ENCODE data around the gene SLC6A20. TPM values are rescaled to one million over a fixed set of nuclear protein-coding genes. Genes with fewer than 3 reads are reported as not detected.

The SLC6A20 gene
- total RNA-seq (2014; rRNA removed; shearing (Covaris generic)) = not detected in 2 replicates
- not detected in 2 replicates for total RNA-seq (2022)
- Bru-seq, nascent RNA = not detected
- not detected for BruChase-seq, experiment 1, labeled RNA remaining after a 6-hour chase
- percentile 3 among the genes with signal in this experiment for BruChase-seq, experiment 2, labeled RNA remaining after a 2-hour chase
- long read RNA-seq = 0 reads

GRCh38 chr3:45795882-45796765, at the start of gene SLC6A20:
Gene SLC6A20 (minus strand): TSS chr3:45796536. CDS start chr3:45796419, 117 bp downstream.
- TF ChIP-seq CTCF (conservative IDR thresholded peaks at IDR 0.05; ENCODE audit: low read length) = no peak
- TF ChIP-seq EZH2phosphoT487 (IDR thresholded peaks at IDR 0.05; ENCODE audit: borderline replicate concordance, low read depth, low read length) = no peak
- Histone ChIP-seq H3K9me3 (ENCODE audit: low read length) (no peaks in the 10 kb centered on the region), H3K79me2 (ENCODE audit: insufficient read depth, low read depth, low read length) (no peaks in the 10 kb centered on the region), H3K4me1 (ENCODE audit: insufficient read depth, low read length, poor library complexity, severe bottlenecking) (no peaks in the 10 kb centered on the region), H3K4me2 (ENCODE audit: low read length) (no peak within 1 kb of the TSS), H4K20me1 (ENCODE audit: insufficient read depth, low read length) (no peaks in the 10 kb centered on the region), H3K36me3 (ENCODE audit: insufficient read depth, low read length) (no peaks in the 10 kb centered on the region), H3K27ac (ENCODE audit: low read depth, low read length, poor library complexity, severe bottlenecking) (no peak within 1 kb of the TSS), H3K9me2 (ENCODE audit: insufficient read depth, low read length) (no peaks in the 10 kb centered on the region), H2AFZ (ENCODE audit: low read length) (no peak within 1 kb of the TSS), H3K4me3 (ENCODE audit: low read depth, low read length, poor library complexity, severe bottlenecking) (no peak within 1 kb of the TSS)
- POLR2A ChIA-PET = no interaction called here
- intact Hi-C loops (cut with micrococcal nuclease; ENCODE audit: unreplicated experiment) = no loop called here
- CTCF ChIA-PET (ENCODE audit: unreplicated experiment) = no interaction called here
- DNase-seq (ENCODE audit: low spot score) = no peak
- no TSS peak for BruUV-seq (replicated peaks)

GRCh38 chr3:45844616-45845015, 48.3 kb upstream of the SLC6A20 start:
- no TSS peak for BruUV-seq (replicated peaks)
- Histone ChIP-seq H3K36me3 (ENCODE audit: insufficient read depth, low read length) (no peaks in the 10 kb centered on the region), H3K4me3 (ENCODE audit: low read depth, low read length, poor library complexity, severe bottlenecking) (no peak overlapping the region), H3K79me2 (ENCODE audit: insufficient read depth, low read depth, low read length) (no peaks in the 10 kb centered on the region), H3K9me3 (ENCODE audit: low read length) (no peaks in the 10 kb centered on the region), H3K27ac (ENCODE audit: low read depth, low read length, poor library complexity, severe bottlenecking) (no peak overlapping the region), H4K20me1 (ENCODE audit: insufficient read depth, low read length) (no peaks in the 10 kb centered on the region), H3K9me2 (ENCODE audit: insufficient read depth, low read length) (no peaks in the 10 kb centered on the region), H3K4me1 (ENCODE audit: insufficient read depth, low read length, poor library complexity, severe bottlenecking) (peaks cover 6% of the 10 kb centered on the region), H3K4me2 (ENCODE audit: low read length) (no peak overlapping the region), H2AFZ (ENCODE audit: low read length) (no peak overlapping the region)
- no peak for DNase-seq (ENCODE audit: low spot score)
- intact Hi-C loops (cut with micrococcal nuclease; ENCODE audit: unreplicated experiment) = loop anchor here (5.0 kb wide), 1 partner anchor 63 kb away; no protein-coding TSS in a partner anchor
- CTCF ChIA-PET (ENCODE audit: unreplicated experiment) = no interaction called here
- POLR2A ChIA-PET = interaction anchor here (0.5 to 1.0 kb wide), 2 partner anchors 28 to 224 kb away, joined by 3 read pairs; no protein-coding TSS in a partner anchor
- TF ChIP-seq CTCF (conservative IDR thresholded peaks at IDR 0.05; ENCODE audit: low read length) (no peak), EZH2phosphoT487 (IDR thresholded peaks at IDR 0.05; ENCODE audit: borderline replicate concordance, low read depth, low read length) (no peak)

Measured in OCI-LY7 (cell line).